IMR-90 (cell line): ENCODE measurements around the gene SIPA1L3. TPM values are rescaled to one million over a fixed set of nuclear protein-coding genes. Genes with fewer than 3 reads are reported as not detected.
A peak's percentile ranks its signal among the peaks of the same experiment; 100 is the strongest.

Source experiments
- ATAC-seq: fragments of 200-7000 bp; cut with Tn5 transposase; 2 replicates; pipeline ENCODE4 v1.9.1; 2020; ENCODE audit warnings: low read depth, mild to moderate bottlenecking, moderate library complexity
- BruUV-seq: library from RNA; stranded (reverse); fragments of 400-500 nt; replicated peaks from 2 replicates; lab custom pipeline; 2021; lab: Mats Ljungman, UMichigan
- CTCF ChIA-PET: fragments of 300-600 bp; formaldehyde crosslinking; extraction: SDS; loops from one replicate; lab custom pipeline; 2021; ENCODE audit warnings: antibody characterized with exemption; lab: Yijun Ruan, JAX
- POLR2A ChIA-PET: fragments of 300-600 bp; sonication (Branson Sonifier 250); formaldehyde crosslinking; loops from one replicate; lab custom pipeline; 2022; ENCODE audit warnings: antibody characterized with exemption; ENCODE audit not compliant: unreplicated experiment; lab: Charles Lee
- DNase-seq: peaks from one replicate; pipeline ENCODE4 v3.0.0; 2013
- H2AFZ ChIP-seq: replicated peaks from 2 replicates; pipeline ENCODE3; 2013; ENCODE audit warnings: low read length, mild to moderate bottlenecking; ENCODE audit not compliant: poor library complexity
- H2AK5ac ChIP-seq: 2 replicates; pipeline ENCODE4 v1.6.1; 2013; ENCODE audit warnings: low read depth, low read length, inconsistent platforms
- H2AK9ac ChIP-seq: replicated peaks from 2 replicates; pipeline ENCODE3; 2013; ENCODE audit warnings: mild to moderate bottlenecking, low read depth, low read length, moderate library complexity; ENCODE audit not compliant: poor library complexity
- H2BK120ac ChIP-seq: 2 replicates; pipeline ENCODE4 v1.6.1; 2013; ENCODE audit warnings: low read depth, low read length, inconsistent platforms
- H2BK15ac ChIP-seq: 3 replicates; pipeline ENCODE4 v1.6.1; 2013; ENCODE audit warnings: low read depth, low read length, inconsistent platforms
- H2BK20ac ChIP-seq: 2 replicates; pipeline ENCODE4 v1.6.1; 2013; ENCODE audit warnings: low read depth, mild to moderate bottlenecking, inconsistent platforms, low read length, moderate library complexity
- H2BK5ac ChIP-seq: 2 replicates; pipeline ENCODE4 v1.6.1; 2013; ENCODE audit warnings: mild to moderate bottlenecking, low read depth, low read length, inconsistent platforms; ENCODE audit not compliant: poor library complexity, severe bottlenecking
- H3K14ac ChIP-seq: replicated peaks from 2 replicates; pipeline ENCODE4 v1.6.1; 2013; ENCODE audit warnings: low read depth, low read length, inconsistent platforms
- H3K18ac ChIP-seq: 2 replicates; pipeline ENCODE4 v1.6.1; 2013; ENCODE audit warnings: low read depth, low read length, control low read depth
- H3K23ac ChIP-seq: 2 replicates; pipeline ENCODE4 v1.6.1; 2013; ENCODE audit warnings: low read depth, low read length, inconsistent platforms
- H3K27ac ChIP-seq: 2 replicates; pipeline ENCODE4 v1.5.1; 2013; ENCODE audit warnings: mild to moderate bottlenecking, control low read depth, low read length; ENCODE audit not compliant: insufficient read depth
- H3K27me3 ChIP-seq: 2 replicates; pipeline ENCODE4 v1.6.1; 2013; ENCODE audit warnings: low read length; ENCODE audit not compliant: control insufficient read depth, insufficient read depth
- H3K36me3 ChIP-seq: 2 replicates; pipeline ENCODE4 v1.6.1; 2013; ENCODE audit warnings: low read length, mixed read lengths; ENCODE audit not compliant: control insufficient read depth, insufficient read depth
- H3K4ac ChIP-seq: 2 replicates; pipeline ENCODE4 v1.6.1; 2013; ENCODE audit warnings: low read depth, low read length, inconsistent platforms
- H3K4me1 ChIP-seq: 2 replicates; pipeline ENCODE4 v1.6.1; 2013; ENCODE audit warnings: low read length, mixed read lengths; ENCODE audit not compliant: control insufficient read depth, insufficient read depth
- H3K4me2 ChIP-seq: 2 replicates; pipeline ENCODE4 v1.6.1; 2013; ENCODE audit warnings: low read depth, mild to moderate bottlenecking, control low read depth, low read length, moderate library complexity
- H3K4me3 ChIP-seq: 2 replicates; pipeline ENCODE4 v1.5.1; 2013; ENCODE audit warnings: low read depth, mild to moderate bottlenecking, control low read depth, low read length, moderate library complexity; ENCODE audit not compliant: insufficient read depth
- H3K56ac ChIP-seq: 2 replicates; pipeline ENCODE4 v1.6.1; 2013; ENCODE audit warnings: low read length, inconsistent platforms; ENCODE audit not compliant: insufficient read depth; ENCODE audit errors: extremely low read depth
- H3K79me1 ChIP-seq, 2 experiments: 2 replicates each; pipeline ENCODE4 v1.6.1; 2013; ENCODE audit warnings: low read length in 2 of 2, inconsistent platforms in 1 of 2, low read depth in 1 of 2
- H3K9ac ChIP-seq: 2 replicates; pipeline ENCODE4 v1.6.1; 2013; ENCODE audit warnings: low read depth, low read length, control low read depth
- H3K9me1 ChIP-seq: 2 replicates; pipeline ENCODE4 v1.6.1; 2013; ENCODE audit warnings: low read length, inconsistent platforms; ENCODE audit not compliant: insufficient read depth
- H3K9me3 ChIP-seq: 2 replicates; pipeline ENCODE4 v1.6.1; 2013; ENCODE audit warnings: low read length; ENCODE audit not compliant: control insufficient read depth, insufficient read depth
- H4K20me1 ChIP-seq: 2 replicates; pipeline ENCODE4 v1.6.1; 2013; ENCODE audit warnings: low read length, inconsistent platforms; ENCODE audit not compliant: insufficient read depth
- H4K5ac ChIP-seq: 2 replicates; pipeline ENCODE4 v1.6.1; 2013; ENCODE audit warnings: mild to moderate bottlenecking, low read depth, low read length, control low read depth
- H4K8ac ChIP-seq, 2 experiments: 2 replicates each; pipeline ENCODE4 v1.6.1; 2013; ENCODE audit warnings: low read depth in 2 of 2, low read length in 2 of 2, control low read depth in 1 of 2, inconsistent platforms in 1 of 2
- H4K91ac ChIP-seq: 2 replicates; pipeline ENCODE4 v1.6.1; 2013; ENCODE audit warnings: low read depth, low read length, inconsistent platforms; ENCODE audit not compliant: insufficient read depth
- BHLHE40 ChIP-seq: fragments of 150-350 bp; IDR thresholded peaks from 2 replicates; pipeline ENCODE4 v1.6.1; 2016; ENCODE audit warnings: mild to moderate bottlenecking, low read depth, low read length
- CEBPB ChIP-seq: IDR thresholded peaks from 2 replicates; pipeline ENCODE4 v1.6.1; 2012; ENCODE audit warnings: low read depth, low read length, improper control_type of control experiment
- CHD1 ChIP-seq: IDR thresholded peaks from 2 replicates; pipeline ENCODE4 v1.6.1; 2012; ENCODE audit warnings: low read depth, low read length, improper control_type of control experiment
- FOS ChIP-seq: fragments of 150-350 bp; IDR thresholded peaks from 2 replicates; pipeline ENCODE4 v1.6.1; 2016; ENCODE audit warnings: low read depth, low read length
- MAFK ChIP-seq: IDR thresholded peaks from 2 replicates; pipeline ENCODE4 v1.6.1; 2012; ENCODE audit warnings: low read depth, low read length, improper control_type of control experiment
- MAZ ChIP-seq: IDR thresholded peaks from 2 replicates; pipeline ENCODE4 v1.6.1; 2012; ENCODE audit warnings: low read depth, mild to moderate bottlenecking, low read length, improper control_type of control experiment, moderate library complexity, borderline replicate concordance
- MXI1 ChIP-seq: IDR thresholded peaks from 2 replicates; pipeline ENCODE4 v1.6.1; 2012; ENCODE audit warnings: low read depth, mild to moderate bottlenecking, low read length, moderate library complexity, borderline replicate concordance
- NFE2L2 ChIP-seq: fragments of 150-350 bp; IDR thresholded peaks from 2 replicates; pipeline ENCODE4 v1.6.1; 2016; ENCODE audit warnings: low read depth, mild to moderate bottlenecking, low read length
- POLR2A ChIP-seq: IDR thresholded peaks from 2 replicates; pipeline ENCODE4 v1.6.1; 2012; ENCODE audit warnings: mild to moderate bottlenecking, low read depth, low read length
- RAD21 ChIP-seq: IDR thresholded peaks from 2 replicates; pipeline ENCODE4 v1.6.1; 2012; ENCODE audit warnings: low read length, improper control_type of control experiment
- RCOR1 ChIP-seq: IDR thresholded peaks from 2 replicates; pipeline ENCODE4 v1.6.1; 2012; ENCODE audit warnings: mild to moderate bottlenecking, low read length, improper control_type of control experiment; ENCODE audit not compliant: insufficient replicate concordance
- RFX5 ChIP-seq: IDR thresholded peaks from 2 replicates; pipeline ENCODE4 v1.8.0; 2012; ENCODE audit warnings: low read depth, mild to moderate bottlenecking, low read length, moderate library complexity
- SMC3 ChIP-seq: fragments of 150-350 bp; IDR thresholded peaks from 2 replicates; pipeline ENCODE4 v1.6.1; 2016; ENCODE audit warnings: low read depth, mild to moderate bottlenecking, antibody characterized with exemption, low read length, moderate library complexity
- WGBS, 2 experiments: methylation state at CpG; one replicate each; pipeline versions ENCODE4 v1.1.5 to v1.1.7; 2013; ENCODE audit warnings: missing lambda C conversion rate in 2 of 2; ENCODE audit not compliant: insufficient read length in 1 of 2; ENCODE audit errors: extremely low coverage in 2 of 2; 5-methylcytosine and 5-hydroxymethylcytosine counted together
- dilution Hi-C: fragments of 300-500 bp; cut with HindIII; formaldehyde crosslinking; loops from one replicate; pipeline ENCODE4 v1.14.3; 2018; ENCODE audit warnings: low sequenced_read_pairs; ENCODE audit not compliant: unreplicated experiment
- in situ Hi-C: fragments of 300-500 bp; cut with MboI; formaldehyde crosslinking; loops from 3 replicates; pipeline ENCODE4 v1.14.3; 2019; ENCODE audit warnings: low sequenced_read_pairs, inconsistent platforms, mixed read lengths
- intact Hi-C: fragments of 100-400 bp; cut with micrococcal nuclease; formaldehyde crosslinking; loops from 2 replicates; pipeline ENCODE4 v1.10.0; 2022
- polyA plus RNA-seq, 3 experiments: library from polyadenylated mRNA; depleted of rRNA; stranded (reverse); fragments of >200 nt; gene quantifications; 2 replicates each; pipeline ENCODE4 v1.2.3, GENCODE V29; 2012; ENCODE audit warnings: low replicate concordance in 1 of 3
- total RNA-seq: library from RNA; depleted of rRNA; stranded (reverse); fragments of >200 nt; gene quantifications from 2 replicates; pipeline ENCODE4 v1.2.3, GENCODE V29; 2012
- TF ChIP-seq, protein P1 (sequence below): conservative IDR thresholded peaks from 2 replicates; pipeline ENCODE4 v1.5.1; 2012; ENCODE audit warnings: mild to moderate bottlenecking, low read depth, low read length, improper control_type of control experiment
- TF ChIP-seq, protein P2 (sequence below): fragments of 150-350 bp; IDR thresholded peaks from 2 replicates; pipeline ENCODE4 v1.6.1; 2017; ENCODE audit warnings: mild to moderate bottlenecking, antibody characterized with exemption, low read length, low read depth

Gene SIPA1L3
- total and polyA plus RNA-seq, 2 of the 4 experiments (the other 2 are of a cell fraction), result 4.1 to 9.4 TPM

DNA sequence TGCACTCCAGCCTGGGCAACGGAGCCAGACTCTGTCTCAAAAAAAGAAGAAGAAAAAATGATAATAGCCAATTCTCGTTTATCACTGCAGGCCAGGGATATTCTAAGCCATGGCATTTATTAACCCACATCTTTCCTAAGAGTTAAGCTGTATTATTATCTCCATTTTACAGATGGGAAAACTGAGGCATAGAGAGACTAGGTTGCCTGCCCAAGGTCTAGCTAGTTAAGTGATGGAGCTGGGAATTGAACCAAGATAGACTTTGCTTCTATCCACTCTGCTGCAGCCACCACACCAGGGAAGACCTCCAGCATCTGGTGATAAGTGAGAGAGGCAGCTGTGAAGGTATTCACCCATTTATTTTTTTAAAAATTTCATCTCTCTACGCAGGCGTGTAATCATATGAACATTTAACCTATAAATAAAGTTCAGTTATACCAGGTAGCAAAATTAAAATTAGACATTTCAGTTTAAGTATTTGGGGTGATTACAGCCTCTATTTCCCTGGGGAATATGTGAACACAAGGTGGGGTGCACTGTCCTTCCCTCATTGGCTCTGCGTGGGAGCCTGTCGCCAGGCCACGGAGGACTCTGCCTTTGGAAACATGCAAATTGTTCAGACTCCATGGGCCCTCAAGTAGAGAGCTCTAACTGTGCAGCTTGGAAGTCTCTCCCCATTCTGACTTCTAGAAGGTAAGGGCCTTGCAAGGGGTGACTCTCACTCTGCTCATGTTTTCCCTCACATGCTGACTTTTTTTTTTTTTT lies 157.8 kb downstream of the SIPA1L3 start:
- Histone ChIP-seq H3K36me3 (no peaks in the 10 kb centered on the region), H4K8ac (no peak overlapping the region), H3K56ac (no peak overlapping the region), H2BK15ac (no peak overlapping the region), H3K4me3 (no peak overlapping the region), H3K27ac (no peak overlapping the region), H3K23ac (no peak overlapping the region), H3K79me1 (peaks cover 20 to 75% of the 10 kb centered on the region in 2 experiments), H2AFZ (no peak overlapping the region), H3K9me1 (peaks cover 26% of the 10 kb centered on the region), H4K20me1 (no peaks in the 10 kb centered on the region; the same call in 1 of the 2 replicates), H4K5ac (no peak overlapping the region), H3K4me2 (no peak overlapping the region), H4K91ac (no peak overlapping the region), H3K4me1 (peaks cover 26% of the 10 kb centered on the region), H3K4ac (0 out of 2 replicates have a peak overlapping the region, but pooled peaks have one; percentile 39), H2AK5ac (no peak overlapping the region), H2BK5ac (no peak overlapping the region), H3K14ac (no peak overlapping the region), H2BK20ac (no peak overlapping the region), H3K27me3 (no peaks in the 10 kb centered on the region), H3K9ac (no peak overlapping the region), H3K9me3 (no peaks in the 10 kb centered on the region), H2AK9ac (no peak overlapping the region), H3K18ac (no peak overlapping the region), H2BK120ac (no peak overlapping the region)
- CTCF ChIA-PET, result interaction anchor here (0.6 kb wide), 1 partner anchor 52 kb away, joined by 3 read pairs; no protein-coding TSS in a partner anchor
- dilution Hi-C loops (no loop called here), in situ Hi-C loops (no loop called here), intact Hi-C loops (no loop called here)
- WGBS, 2 experiments, result 100% methylated on average over 1 of the region's 7 CpGs; no CpG with 5 or more reads in 1 of the 2 experiments
- no TSS peak for BruUV-seq
- no peak for DNase-seq
- POLR2A ChIA-PET, result no interaction called here
- ATAC-seq, result no peak
- TF ChIP-seq MXI1 (no peak), RCOR1 (no peak), BHLHE40 (no peak), MAZ (no peak), POLR2A (no peak), NFE2L2 (no peak), CHD1 (no peak), RFX5 (no peak), FOS (no peak), MAFK (no peak), SMC3 (no peak), CEBPB (no peak), RAD21 (no peak)
- TF ChIP-seq, protein P1, sequence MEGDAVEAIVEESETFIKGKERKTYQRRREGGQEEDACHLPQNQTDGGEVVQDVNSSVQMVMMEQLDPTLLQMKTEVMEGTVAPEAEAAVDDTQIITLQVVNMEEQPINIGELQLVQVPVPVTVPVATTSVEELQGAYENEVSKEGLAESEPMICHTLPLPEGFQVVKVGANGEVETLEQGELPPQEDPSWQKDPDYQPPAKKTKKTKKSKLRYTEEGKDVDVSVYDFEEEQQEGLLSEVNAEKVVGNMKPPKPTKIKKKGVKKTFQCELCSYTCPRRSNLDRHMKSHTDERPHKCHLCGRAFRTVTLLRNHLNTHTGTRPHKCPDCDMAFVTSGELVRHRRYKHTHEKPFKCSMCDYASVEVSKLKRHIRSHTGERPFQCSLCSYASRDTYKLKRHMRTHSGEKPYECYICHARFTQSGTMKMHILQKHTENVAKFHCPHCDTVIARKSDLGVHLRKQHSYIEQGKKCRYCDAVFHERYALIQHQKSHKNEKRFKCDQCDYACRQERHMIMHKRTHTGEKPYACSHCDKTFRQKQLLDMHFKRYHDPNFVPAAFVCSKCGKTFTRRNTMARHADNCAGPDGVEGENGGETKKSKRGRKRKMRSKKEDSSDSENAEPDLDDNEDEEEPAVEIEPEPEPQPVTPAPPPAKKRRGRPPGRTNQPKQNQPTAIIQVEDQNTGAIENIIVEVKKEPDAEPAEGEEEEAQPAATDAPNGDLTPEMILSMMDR, result no peak
- TF ChIP-seq, protein P2, sequence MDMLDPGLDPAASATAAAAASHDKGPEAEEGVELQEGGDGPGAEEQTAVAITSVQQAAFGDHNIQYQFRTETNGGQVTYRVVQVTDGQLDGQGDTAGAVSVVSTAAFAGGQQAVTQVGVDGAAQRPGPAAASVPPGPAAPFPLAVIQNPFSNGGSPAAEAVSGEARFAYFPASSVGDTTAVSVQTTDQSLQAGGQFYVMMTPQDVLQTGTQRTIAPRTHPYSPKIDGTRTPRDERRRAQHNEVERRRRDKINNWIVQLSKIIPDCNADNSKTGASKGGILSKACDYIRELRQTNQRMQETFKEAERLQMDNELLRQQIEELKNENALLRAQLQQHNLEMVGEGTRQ, result no peak
